Aorta (tissue), 5 donors: ENCODE results near the gene SPRR2E. TPM values are rescaled to one million over a fixed set of nuclear protein-coding genes. Genes with fewer than 3 reads are reported as not detected.
"Not testable (repeated sequence)": the region's sequence is repeated elsewhere in the genome, so short reads cannot be mapped to it uniquely, and the experiment has no call there.

ENCODE experiments used
- ATAC-seq: fragments of 200-7000 bp; cut with Tn5 transposase; one replicate; pipeline ENCODE4 v1.9.1; 2022; ENCODE audit warnings: moderate library complexity; ENCODE audit not compliant: low FRiP score
- DNase-seq, 2 donors: peaks; one replicate each; pipeline ENCODE4 v3.0.0-alpha.2; 2020
- H3K27ac ChIP-seq, 2 donors: one replicate each; pipeline ENCODE4 v1.5.1; 2013; ENCODE audit warnings: low read length in 2 of 2, mild to moderate bottlenecking in 2 of 2, moderate library complexity in 2 of 2, control low read depth in 1 of 2, inconsistent platforms in 1 of 2, low read depth in 1 of 2
- H3K27me3 ChIP-seq, 2 donors: one replicate each; pipeline ENCODE4 v1.6.1; 2013; ENCODE audit warnings: control low read depth in 1 of 2, low read length in 1 of 2, mild to moderate bottlenecking in 1 of 2, moderate library complexity in 1 of 2; ENCODE audit not compliant: insufficient read depth in 2 of 2, control insufficient read depth in 1 of 2
- H3K36me3 ChIP-seq, 2 donors: one replicate each; pipeline ENCODE4 v1.6.1; 2013; ENCODE audit warnings: control low read depth in 1 of 2, low read length in 1 of 2, mild to moderate bottlenecking in 1 of 2; ENCODE audit not compliant: insufficient read depth in 2 of 2, control insufficient read depth in 1 of 2
- H3K4me1 ChIP-seq, 2 donors: one replicate each; pipeline ENCODE4 v1.6.1; 2013; ENCODE audit warnings: low read length in 2 of 2, control low read depth in 1 of 2, mild to moderate bottlenecking in 1 of 2, moderate library complexity in 1 of 2; ENCODE audit not compliant: insufficient read depth in 2 of 2, control insufficient read depth in 1 of 2
- H3K4me3 ChIP-seq, 2 donors: one replicate each; pipeline ENCODE4 v1.5.1; 2013; ENCODE audit warnings: low read length in 2 of 2, control low read depth in 1 of 2, mild to moderate bottlenecking in 1 of 2
- H3K9me3 ChIP-seq: one replicate; pipeline ENCODE4 v1.6.1; 2013; ENCODE audit warnings: mild to moderate bottlenecking, low read length; ENCODE audit not compliant: control insufficient read depth
- WGBS, 2 donors: extraction: QIAGEN DNeasy Blood & Tissue Kit; methylation state at CpG; one replicate each; pipeline ENCODE4 v1.1.7; 2013; 5-methylcytosine and 5-hydroxymethylcytosine counted together
- intact Hi-C, 2 donors: fragments of 100-400 bp; cut with DNase I; formaldehyde crosslinking; loops; one replicate each; pipeline versions ENCODE4 v1.14.2 to v1.15.0; 2022
- polyA plus RNA-seq, 2 donors: library from polyadenylated mRNA; stranded (reverse); fragments of 200-250 nt; gene quantifications; one replicate each; pipeline ENCODE4 v1.2.3, GENCODE V29; 2013
- total RNA-seq, 2 donors: library from RNA; stranded (reverse); fragmentation: NEBNext Ultra II Directional; extraction: Animal tissue kit (Norgen Biotek cat#: 25700); gene quantifications; one replicate each; pipeline ENCODE4 v1.2.1, GENCODE V29; 2021
- donor health status: healthy with polysubstance abuse.
- donor health status: Bipolar disorder and iron deficiency.
- donor health status: DM: no; HTN: no; CAD: no.
- donor health status: DM: no; HTN: no; CAD: no.
- donor health status: DM: yes; HTN: yes; CAD: no.

SPRR2E gene
- total and polyA plus RNA-seq, 4 donors, result 0.75 to 0.77 TPM; not detected in 2

- no peaks in the 10 kb centered on the region for H3K36me3 ChIP-seq
- H3K27ac ChIP-seq, result no peak overlapping the region
- no peaks in the 10 kb centered on the region for H3K4me1 ChIP-seq
- DNase-seq, result no peak
- intact Hi-C loops, result no loop called here
- 26 to 30% methylated on average over 3 of the region's 3 CpGs for WGBS, 2 donors
- no peak overlapping the region for H3K4me3 ChIP-seq
- peaks cover 7% of the 10 kb centered on the region for H3K9me3 ChIP-seq
- no peak for ATAC-seq
- peaks cover 0 to 2% of the 10 kb centered on the region in 2 donors for H3K27me3 ChIP-seq
These were observed 28.6 kb upstream of the SPRR2E start for GRCh38 chr1:153122831-153123421.

- Histone ChIP-seq H3K27ac (no peak overlapping the region), H3K27me3 (peaks cover 0 to 2% of the 10 kb centered on the region in 2 donors), H3K4me3 (no peak overlapping the region), H3K4me1 (no peaks in the 10 kb centered on the region), H3K36me3 (no peaks in the 10 kb centered on the region), H3K9me3 (peaks cover 7% of the 10 kb centered on the region)
- ATAC-seq, result no peak
- intact Hi-C loops, result no loop called here
- no peak for DNase-seq
These were observed 26.6 kb upstream of the SPRR2E start for GRCh38 chr1:153120945-153121344.

- Histone ChIP-seq H3K27ac (no peak overlapping the region), H3K9me3 (peaks cover 6% of the 10 kb centered on the region), H3K4me3 (no peak overlapping the region), H3K4me1 (no peaks in the 10 kb centered on the region), H3K27me3 (peaks cover 0 to 2% of the 10 kb centered on the region in 2 donors), H3K36me3 (no peaks in the 10 kb centered on the region)
- no peak for ATAC-seq
- DNase-seq, result no peak
- intact Hi-C loops, result no loop called here
- 51 to 55% methylated on average over 3 of the region's 3 CpGs for WGBS, 2 donors
These were observed 25.2 kb upstream of the SPRR2E start for GRCh38 chr1:153119491-153119971.

- H3K9me3 ChIP-seq, H3K27ac ChIP-seq, H3K4me3 ChIP-seq, DNase-seq, H3K4me1 ChIP-seq, H3K36me3 ChIP-seq, intact Hi-C loops, ATAC-seq, H3K27me3 ChIP-seq: not testable (repeated sequence)
These were observed 20.9 kb upstream of the SPRR2E start for GRCh38 chr1:153115264-153115663.

- DNase-seq, result no peak
- 78 to 85% methylated on average over 3 of the region's 3 CpGs for WGBS, 2 donors
- no peaks in the 10 kb centered on the region for H3K4me1 ChIP-seq
- peaks cover 2% of the 10 kb centered on the region for H3K9me3 ChIP-seq
- H3K27me3 ChIP-seq, result no peaks in the 10 kb centered on the region
- H3K36me3 ChIP-seq, result no peaks in the 10 kb centered on the region
- H3K4me3 ChIP-seq, result no peak within 1 kb of the TSS
- H3K27ac ChIP-seq, result no peak within 1 kb of the TSS
- intact Hi-C loops, result no loop called here
- no peak for ATAC-seq
These were observed 19.1 kb upstream of the SPRR2E start, which contains the start of gene SPRR2F for GRCh38 chr1:153113416-153113815. Gene SPRR2F (minus strand): TSS chr1:153113516. CDS start chr1:153112733, 783 bp downstream.

GRCh38 chr1:153112454-153112853 is 18.1 kb upstream of the SPRR2E start:
- intact Hi-C loops, H3K27ac ChIP-seq, H3K4me1 ChIP-seq, ATAC-seq, DNase-seq, H3K27me3 ChIP-seq, H3K36me3 ChIP-seq, H3K9me3 ChIP-seq, H3K4me3 ChIP-seq: not testable (repeated sequence)
- 76% methylated on average over 5 of the region's 5 CpGs for WGBS, 2 donors

- no peaks in the 10 kb centered on the region for H3K4me1 ChIP-seq
- H3K36me3 ChIP-seq, result no peaks in the 10 kb centered on the region
- H3K4me3 ChIP-seq, result no peak overlapping the region
- intact Hi-C loops, result no loop called here
- no peak for ATAC-seq
- H3K27me3 ChIP-seq, result no peaks in the 10 kb centered on the region
- H3K27ac ChIP-seq, result no peak overlapping the region
- no peak for DNase-seq
- H3K9me3 ChIP-seq, result peaks cover 2% of the 10 kb centered on the region
- WGBS, 2 donors, result 85% methylated on average over 5 of the region's 5 CpGs
These were observed 5.9 kb upstream of the SPRR2E start for GRCh38 chr1:153100245-153100644.

- Histone ChIP-seq H3K9me3 (peaks cover 2% of the 10 kb centered on the region), H3K36me3 (no peaks in the 10 kb centered on the region), H3K27ac (no peak overlapping the region), H3K4me3 (no peak overlapping the region), H3K27me3 (no peaks in the 10 kb centered on the region), H3K4me1 (no peaks in the 10 kb centered on the region)
- ATAC-seq (no peak), DNase-seq (no peak)
- WGBS, 2 donors, result 86% methylated on average over 9 of the region's 9 CpGs
- intact Hi-C loops, result no loop called here
These were observed 5.2 kb upstream of the SPRR2E start for GRCh38 chr1:153099461-153100045.

GRCh38 chr1:153095764-153096163 is 1.4 kb upstream of the SPRR2E start:
- ATAC-seq, result no peak
- peaks cover 2% of the 10 kb centered on the region for H3K9me3 ChIP-seq
- intact Hi-C loops, result no loop called here

More at GRCh38 chr1:153095764-153096163, 1.4 kb upstream of the SPRR2E start:
- Histone ChIP-seq H3K36me3 (no peaks in the 10 kb centered on the region), H3K27ac (no peak overlapping the region), H3K4me1 (no peaks in the 10 kb centered on the region), H3K27me3 (no peaks in the 10 kb centered on the region), H3K4me3 (no peak overlapping the region)
- DNase-seq, result no peak
